Gastroesophageal sphincter (tissue), 4 donors: ENCODE measurements around the gene FRMD5. TPM values are rescaled to one million over a fixed set of nuclear protein-coding genes. Genes with fewer than 3 reads are reported as not detected.

ENCODE experiments used
- ATAC-seq: fragments of 150-250 bp; one replicate; pipeline ENCODE4 v1.9.1; 2016; ENCODE audit warnings: mild to moderate bottlenecking, moderate library complexity
- H3K27ac ChIP-seq, 4 donors: fragments of 200-600 bp; sonication (generic) in 3 of 4; 1 replicate in 3 of 4; 2 replicates in 1 of 4; pipeline ENCODE4 v1.5.1; 2016 to 2019
- H3K27me3 ChIP-seq: fragments of 200-600 bp; sonication (generic); one replicate; pipeline ENCODE4 v1.5.1; 2019
- H3K36me3 ChIP-seq, 2 donors: fragments of 200-600 bp; sonication (generic); one replicate each; pipeline ENCODE4 v1.5.1; 2019; ENCODE audit warnings: control low read depth in 1 of 2
- H3K4me1 ChIP-seq, 3 donors: fragments of 200-600 bp; sonication (generic); 1 replicate in 2 of 3; 2 replicates in 1 of 3; pipeline ENCODE4 v1.5.1; 2016 to 2019; ENCODE audit warnings: control low read depth in 2 of 3
- H3K4me3 ChIP-seq, 2 donors: fragments of 200-600 bp; sonication (generic); one replicate each; pipeline ENCODE4 v1.5.1; 2019; ENCODE audit warnings: mild to moderate bottlenecking in 1 of 2, moderate library complexity in 1 of 2
- H3K9me3 ChIP-seq, 3 donors: fragments of 200-600 bp; sonication (generic); one replicate each; pipeline ENCODE4 v1.5.1; 2017 to 2019; ENCODE audit warnings: control low read depth in 2 of 3
- EP300 ChIP-seq: sonication (generic); formaldehyde crosslinking; IDR thresholded peaks from one replicate; pipeline ENCODE4 v1.6.1; 2017; ENCODE audit warnings: antibody characterized with exemption, mild to moderate bottlenecking
- POLR2A ChIP-seq, 2 donors: fragments of 450-650 bp; IDR thresholded peaks; one replicate each; pipeline ENCODE4 v1.6.1; 2017; ENCODE audit warnings: antibody characterized with exemption in 2 of 2, mild to moderate bottlenecking in 2 of 2, moderate library complexity in 1 of 2
- POLR2AphosphoS5 ChIP-seq: sonication (generic); formaldehyde crosslinking; IDR thresholded peaks from one replicate; pipeline ENCODE4 v1.6.1; 2017; ENCODE audit warnings: antibody characterized with exemption
- WGBS, 2 donors: methylation state at CpG; one replicate each; pipeline ENCODE4 v1.1.5; 2018; ENCODE audit warnings: low coverage in 1 of 2; 5-methylcytosine and 5-hydroxymethylcytosine counted together
- total RNA-seq, 4 donors: library from RNA; depleted of rRNA; stranded (reverse); fragments of >200 nt; gene quantifications; one replicate each; pipeline ENCODE4 v1.1.0, GENCODE V29; 2016
- TF ChIP-seq, protein P1 (sequence below), 4 experiments: fragments of 200-600 bp in 2 of 4; fragments of 450-650 bp in 2 of 4; sonication (generic) in 1 of 4; IDR thresholded peaks; one replicate each; pipeline ENCODE4 v1.5.1; 2017 to 2019; ENCODE audit warnings: antibody characterized with exemption in 4 of 4, mild to moderate bottlenecking in 2 of 4, moderate library complexity in 2 of 4

Gene FRMD5
- total RNA-seq, 4 donors from 2014 or later = 0.47 to 1.2 (median 0.90) TPM

DNA sequence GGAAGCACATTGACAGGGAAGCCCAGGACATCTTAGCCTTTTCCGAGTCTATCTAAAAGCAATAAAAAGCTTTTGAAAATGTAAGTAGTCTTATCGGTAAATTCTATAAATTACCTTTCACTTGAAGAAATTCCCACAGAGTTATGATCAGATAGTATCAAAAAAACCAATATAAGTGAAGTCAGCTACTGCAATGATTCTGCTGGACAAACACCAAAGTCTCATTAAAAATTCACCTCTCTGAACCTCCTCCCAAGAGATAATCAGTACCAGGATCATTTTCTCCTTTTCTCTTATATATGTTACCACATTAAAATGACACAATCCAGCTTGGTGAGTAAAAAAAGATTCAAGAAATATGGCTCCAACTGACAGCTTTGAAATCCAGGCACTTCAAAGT is 69.2 kb downstream of the FRMD5 start:
- TF ChIP-seq POLR2AphosphoS5 (no peak), POLR2A (IDR thresholded peaks at IDR 0.05) (no peak), EP300 (no peak)
- TF ChIP-seq, protein P1, sequence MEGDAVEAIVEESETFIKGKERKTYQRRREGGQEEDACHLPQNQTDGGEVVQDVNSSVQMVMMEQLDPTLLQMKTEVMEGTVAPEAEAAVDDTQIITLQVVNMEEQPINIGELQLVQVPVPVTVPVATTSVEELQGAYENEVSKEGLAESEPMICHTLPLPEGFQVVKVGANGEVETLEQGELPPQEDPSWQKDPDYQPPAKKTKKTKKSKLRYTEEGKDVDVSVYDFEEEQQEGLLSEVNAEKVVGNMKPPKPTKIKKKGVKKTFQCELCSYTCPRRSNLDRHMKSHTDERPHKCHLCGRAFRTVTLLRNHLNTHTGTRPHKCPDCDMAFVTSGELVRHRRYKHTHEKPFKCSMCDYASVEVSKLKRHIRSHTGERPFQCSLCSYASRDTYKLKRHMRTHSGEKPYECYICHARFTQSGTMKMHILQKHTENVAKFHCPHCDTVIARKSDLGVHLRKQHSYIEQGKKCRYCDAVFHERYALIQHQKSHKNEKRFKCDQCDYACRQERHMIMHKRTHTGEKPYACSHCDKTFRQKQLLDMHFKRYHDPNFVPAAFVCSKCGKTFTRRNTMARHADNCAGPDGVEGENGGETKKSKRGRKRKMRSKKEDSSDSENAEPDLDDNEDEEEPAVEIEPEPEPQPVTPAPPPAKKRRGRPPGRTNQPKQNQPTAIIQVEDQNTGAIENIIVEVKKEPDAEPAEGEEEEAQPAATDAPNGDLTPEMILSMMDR (IDR thresholded peaks at IDR 0.05) = no peak
- H3K36me3 ChIP-seq = no peaks in the 10 kb centered on the region
- no peak overlapping the region for H3K4me3 ChIP-seq
- no peak overlapping the region for H3K27ac ChIP-seq
- H3K27me3 ChIP-seq = no peaks in the 10 kb centered on the region
- H3K9me3 ChIP-seq = no peaks in the 10 kb centered on the region
- no peak for ATAC-seq
- H3K4me1 ChIP-seq = no peaks in the 10 kb centered on the region
- 100% methylated on average over 2 of the region's 2 CpGs for WGBS, 2 donors

DNA sequence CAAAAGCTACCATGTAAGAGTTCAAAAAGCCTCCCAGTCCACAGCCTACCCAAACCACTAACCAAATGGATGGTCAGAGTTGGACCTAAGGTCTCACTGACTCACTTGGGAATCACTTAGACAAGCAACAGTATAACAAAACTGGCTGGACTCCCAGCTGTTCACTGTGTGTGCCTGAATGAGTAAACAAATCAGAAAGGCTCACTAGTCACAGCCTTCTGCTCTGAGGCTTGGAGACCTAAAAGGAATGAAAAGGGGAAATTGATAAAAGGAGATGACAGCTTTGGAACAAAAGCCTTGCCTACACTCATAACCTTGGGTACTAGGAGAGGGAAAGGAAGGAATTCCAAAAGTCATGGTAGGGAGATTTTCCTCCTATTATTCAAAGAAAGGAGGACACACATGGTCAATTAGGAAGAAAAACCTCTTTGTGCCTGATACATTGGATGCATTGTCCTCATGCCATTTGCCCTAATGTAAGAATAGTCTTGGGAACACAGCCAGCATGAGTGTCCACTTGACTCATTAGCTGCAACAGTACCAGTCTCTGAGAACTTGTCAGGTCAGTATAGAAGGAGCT is 92.3 kb downstream of the FRMD5 start:
- H3K4me3 ChIP-seq = no peak overlapping the region
- ATAC-seq = no peak
- H3K4me1 ChIP-seq = peaks cover 0 to 12% (median 3%) of the 10 kb centered on the region in 3 donors
- no peak overlapping the region for H3K27ac ChIP-seq
- TF ChIP-seq, protein P1 (IDR thresholded peaks at IDR 0.05) = no peak
- TF ChIP-seq EP300 = no peak
- H3K9me3 ChIP-seq = no peaks in the 10 kb centered on the region
- no peaks in the 10 kb centered on the region for H3K36me3 ChIP-seq
- no peaks in the 10 kb centered on the region for H3K27me3 ChIP-seq

DNA sequence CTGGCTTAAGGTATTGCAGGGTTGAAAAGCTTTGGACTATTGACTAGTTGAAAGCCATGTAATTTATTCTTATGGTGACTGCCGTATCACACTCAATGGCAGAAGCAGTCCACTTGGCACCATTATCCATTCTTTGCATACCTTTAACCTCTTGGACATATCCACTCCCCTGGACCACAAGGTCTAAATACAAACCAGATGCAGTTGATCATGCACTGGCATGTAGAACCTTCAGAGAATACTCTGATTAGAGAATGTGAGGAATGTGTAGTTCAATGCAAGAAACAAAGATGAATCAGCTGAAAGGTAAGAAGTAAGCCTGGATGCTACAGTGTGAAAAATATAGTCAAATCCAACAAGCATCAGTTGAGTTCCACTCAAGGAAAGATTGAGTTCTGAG is 93.1 kb downstream of the FRMD5 start:
- 78 to 86% methylated on average over 1 of the region's 1 CpG for WGBS, 2 donors
- H3K9me3 ChIP-seq = no peaks in the 10 kb centered on the region
- H3K4me1 ChIP-seq = peaks cover 0 to 12% (median 3%) of the 10 kb centered on the region in 3 donors
- H3K27ac ChIP-seq = no peak overlapping the region
- no peak overlapping the region for H3K4me3 ChIP-seq
- TF ChIP-seq POLR2AphosphoS5 (no peak), EP300 (no peak), POLR2A (IDR thresholded peaks at IDR 0.05) (no peak)
- TF ChIP-seq, protein P1 (IDR thresholded peaks at IDR 0.05) = no peak
- no peaks in the 10 kb centered on the region for H3K36me3 ChIP-seq
- H3K27me3 ChIP-seq = no peaks in the 10 kb centered on the region
- no peak for ATAC-seq

DNA sequence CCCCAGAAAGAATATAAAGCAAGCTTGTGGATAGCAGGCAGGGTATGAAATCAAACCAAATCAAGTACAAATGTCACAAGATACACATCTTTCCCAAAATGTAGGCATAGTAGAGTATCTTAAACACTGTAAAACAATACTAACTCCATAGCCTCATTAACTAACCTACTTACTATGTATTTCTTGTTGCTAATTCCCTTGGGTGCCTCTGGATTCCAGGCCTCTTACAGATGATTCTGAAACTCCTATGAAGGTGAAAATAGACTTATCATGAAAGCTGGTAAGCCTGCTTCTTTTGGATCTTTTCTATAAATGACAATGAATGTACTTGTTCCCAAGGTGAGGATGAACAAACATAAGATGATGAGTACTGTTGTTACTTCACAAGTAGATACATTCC is 93.8 kb downstream of the FRMD5 start:
- H3K27ac ChIP-seq = no peak overlapping the region
- no peak overlapping the region for H3K4me3 ChIP-seq
- no peaks in the 10 kb centered on the region for H3K27me3 ChIP-seq
- no peaks in the 10 kb centered on the region for H3K36me3 ChIP-seq
- TF ChIP-seq POLR2A (IDR thresholded peaks at IDR 0.05) (no peak), EP300 (no peak), POLR2AphosphoS5 (no peak)
- TF ChIP-seq, protein P1 (IDR thresholded peaks at IDR 0.05) = no peak
- no peak for ATAC-seq
- no peaks in the 10 kb centered on the region for H3K9me3 ChIP-seq
- peaks cover 0 to 12% (median 3%) of the 10 kb centered on the region in 3 donors for H3K4me1 ChIP-seq

DNA sequence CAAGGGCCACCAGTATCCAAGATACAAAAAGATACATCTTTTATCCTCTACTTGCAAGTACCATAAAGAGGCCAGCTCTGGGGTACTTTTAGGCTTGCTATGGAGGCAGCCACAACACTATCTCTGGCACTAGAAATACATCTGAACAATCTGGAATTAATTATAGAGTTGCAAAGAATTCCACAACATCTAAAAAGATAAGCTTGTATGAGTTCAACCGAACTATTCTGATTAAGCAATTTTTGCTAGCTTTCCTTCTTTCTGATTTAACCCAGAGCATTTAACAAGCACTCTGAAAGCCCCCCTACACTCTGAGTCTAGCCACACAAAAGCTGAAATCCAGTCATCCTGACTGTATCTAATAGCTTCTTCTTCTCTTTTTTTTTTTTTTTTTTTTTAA is 95.4 kb downstream of the FRMD5 start:
- Histone ChIP-seq H3K4me1 (peaks cover 0 to 12% (median 3%) of the 10 kb centered on the region in 3 donors), H3K27ac (no peak overlapping the region), H3K4me3 (no peak overlapping the region), H3K9me3 (no peaks in the 10 kb centered on the region), H3K36me3 (no peaks in the 10 kb centered on the region), H3K27me3 (no peaks in the 10 kb centered on the region)
- TF ChIP-seq, protein P1 (IDR thresholded peaks at IDR 0.05) = no peak
- TF ChIP-seq POLR2A (IDR thresholded peaks at IDR 0.05) (no peak), POLR2AphosphoS5 (no peak), EP300 (no peak)
- WGBS, 2 donors = 38 to 82% methylated on average over 1 of the region's 1 CpG
- no peak for ATAC-seq
